ENCODE measurements around the gene TNFRSF1A.

The TNFRSF1A gene

GRCh38 chr12:6364044-6364374 is 22.1 kb upstream of the TNFRSF1A start:
- Histone ChIP-seq H3K4me3 (peak overlapping the region in 9 of 10 experiments; percentile 55 to 73 (median 63); a peak in 14 of 20 replicates), H3K4me2 (peak overlapping the region; percentile 79 to 99 (median 92)), H4K20me1 (no peaks in the 10 kb centered on the region), H3K36me3 (no peaks in the 10 kb centered on the region), H3K27me3 (peaks cover 0 to 9% (median 7%) of the 10 kb centered on the region in 11 experiments; a peak in 9 of 22 replicates), H3K27ac (peak overlapping the region in 9 of 11 experiments; percentile 41 to 77 (median 62); a peak in 13 of 22 replicates), H3K4me1 (peaks cover 48 to 77% (median 64%) of the 10 kb centered on the region in 10 experiments), H3K9me3 (replicated peaks in 1 of 11) (no peaks in the 10 kb centered on the region), H3K9ac (peak overlapping the region in 10 of 11 experiments; percentile 58 to 89 (median 74); a peak in 16 of 22 replicates)
- TF ChIP-seq Cebpa-rat (IDR thresholded peaks at IDR 0.05): no peak

GRCh38 chr12:6363330-6364043 is 21.6 kb upstream of the TNFRSF1A start:
- no peak for TF ChIP-seq Cebpa-rat (IDR thresholded peaks at IDR 0.05)
- H3K9ac ChIP-seq: peak overlapping the region; percentile 54 to 89 (median 74)
- H3K36me3 ChIP-seq: no peaks in the 10 kb centered on the region
- H3K4me3 ChIP-seq: peak overlapping the region; percentile 52 to 73 (median 62)
- peak overlapping the region in 10 of 11 experiments; percentile 27 to 77 (median 60); a peak in 19 of 22 replicates for H3K27ac ChIP-seq
- no peaks in the 10 kb centered on the region for H3K9me3 ChIP-seq (replicated peaks in 1 of 11)
- H3K4me1 ChIP-seq: peaks cover 43 to 77% (median 63%) of the 10 kb centered on the region in 10 experiments
- H3K27me3 ChIP-seq: peaks cover 0 to 9% (median 7%) of the 10 kb centered on the region in 11 experiments; a peak in 9 of 22 replicates
- no peaks in the 10 kb centered on the region for H4K20me1 ChIP-seq
- peak overlapping the region; percentile 79 to 99 (median 92) for H3K4me2 ChIP-seq

GRCh38 chr12:6363010-6363329 is 21.1 kb upstream of the TNFRSF1A start:
- no peaks in the 10 kb centered on the region for H3K36me3 ChIP-seq
- TF ChIP-seq Cebpa-rat (IDR thresholded peaks at IDR 0.05): no peak
- peak overlapping the region; percentile 52 to 73 (median 62); a peak in 18 of 20 replicates for H3K4me3 ChIP-seq
- H3K9ac ChIP-seq: peak overlapping the region in 10 of 11 experiments; percentile 58 to 89 (median 74); a peak in 13 of 22 replicates
- peaks cover 37 to 77% (median 59%) of the 10 kb centered on the region in 10 experiments for H3K4me1 ChIP-seq
- H3K9me3 ChIP-seq (replicated peaks in 1 of 11): no peaks in the 10 kb centered on the region
- no peaks in the 10 kb centered on the region for H4K20me1 ChIP-seq
- H3K27ac ChIP-seq: peak overlapping the region in 4 of 11 experiments; percentile 62 to 76 (median 74); a peak in 4 of 22 replicates
- peaks cover 0 to 9% (median 7%) of the 10 kb centered on the region in 11 experiments; a peak in 9 of 22 replicates for H3K27me3 ChIP-seq
- H3K4me2 ChIP-seq: peak overlapping the region; percentile 79 to 99 (median 92); a peak in 21 of 22 replicates

- peak overlapping the region in 6 of 11 experiments; percentile 46 to 99 (median 96); a peak in 11 of 22 replicates for H3K4me2 ChIP-seq
- H3K27me3 ChIP-seq: peaks cover 0 to 9% (median 7%) of the 10 kb centered on the region in 11 experiments; a peak in 9 of 22 replicates
- peaks cover 32 to 76% (median 58%) of the 10 kb centered on the region in 10 experiments; a peak in 19 of 20 replicates for H3K4me1 ChIP-seq
- H4K20me1 ChIP-seq: no peaks in the 10 kb centered on the region
- no peak overlapping the region for H3K9ac ChIP-seq
- TF ChIP-seq Cebpa-rat (IDR thresholded peaks at IDR 0.05): no peak
- H3K36me3 ChIP-seq: no peaks in the 10 kb centered on the region
- no peaks in the 10 kb centered on the region for H3K9me3 ChIP-seq (replicated peaks in 1 of 11)
- no peak overlapping the region for H3K4me3 ChIP-seq
- peak overlapping the region in 3 of 11 experiments; percentile 24 to 34 (median 27); a peak in 3 of 22 replicates for H3K27ac ChIP-seq
Measured at GRCh38 chr12:6362403-6362802, 20.5 kb upstream of the TNFRSF1A start.

GRCh38 chr12:6361834-6362233 is 20.0 kb upstream of the TNFRSF1A start:
- no peak for TF ChIP-seq Cebpa-rat (IDR thresholded peaks at IDR 0.05)
- no peak overlapping the region for H3K9ac ChIP-seq
- H3K27me3 ChIP-seq: peaks cover 0 to 9% (median 7%) of the 10 kb centered on the region in 11 experiments; a peak in 9 of 22 replicates
- H3K4me1 ChIP-seq: peaks cover 30 to 76% (median 58%) of the 10 kb centered on the region in 10 experiments; a peak in 19 of 20 replicates
- peaks cover 0 to 4% (median 0%) of the 10 kb centered on the region in 11 experiments; a peak in 1 of 22 replicates for H3K36me3 ChIP-seq
- no peaks in the 10 kb centered on the region for H4K20me1 ChIP-seq
- H3K4me3 ChIP-seq: no peak overlapping the region
- no peaks in the 10 kb centered on the region for H3K9me3 ChIP-seq (replicated peaks in 1 of 11)
- peak overlapping the region in 3 of 11 experiments; percentile 24 to 34 (median 27); a peak in 3 of 22 replicates for H3K27ac ChIP-seq
- H3K4me2 ChIP-seq: peak overlapping the region in 10 of 11 experiments; percentile 4 to 99 (median 68); a peak in 15 of 22 replicates

- no peak for TF ChIP-seq Cebpa-rat (IDR thresholded peaks at IDR 0.05)
- Histone ChIP-seq H3K27ac (peak overlapping the region in 1 of 11 experiments; percentile 28; a peak in 1 of 22 replicates), H3K9ac (no peak overlapping the region), H3K4me3 (no peak overlapping the region), H3K9me3 (replicated peaks in 1 of 11) (no peaks in the 10 kb centered on the region), H3K36me3 (peaks cover 0 to 7% (median 0%) of the 10 kb centered on the region in 11 experiments; a peak in 1 of 22 replicates), H3K4me2 (peak overlapping the region in 10 of 11 experiments; percentile 4 to 99 (median 68); a peak in 16 of 22 replicates), H3K4me1 (peaks cover 40 to 83% (median 68%) of the 10 kb centered on the region in 10 experiments), H4K20me1 (no peaks in the 10 kb centered on the region), H3K27me3 (peaks cover 0 to 9% (median 7%) of the 10 kb centered on the region in 11 experiments; a peak in 9 of 22 replicates)
Measured at GRCh38 chr12:6360578-6361490, 19.0 kb upstream of the TNFRSF1A start.

- Histone ChIP-seq H3K4me1 (peaks cover 47 to 90% (median 75%) of the 10 kb centered on the region in 10 experiments), H3K27ac (no peak overlapping the region)
Measured at GRCh38 chr12:6360080-6360571, 18.2 kb upstream of the TNFRSF1A start.

GRCh38 chr12:6358881-6359280 is 17.0 kb upstream of the TNFRSF1A start:
- no peak overlapping the region for H3K9ac ChIP-seq
- peaks cover 58 to 99% (median 86%) of the 10 kb centered on the region in 10 experiments for H3K4me1 ChIP-seq
- no peaks in the 10 kb centered on the region for H3K9me3 ChIP-seq (replicated peaks in 1 of 11)
- H3K27ac ChIP-seq: no peak overlapping the region
- no peaks in the 10 kb centered on the region for H4K20me1 ChIP-seq
- TF ChIP-seq Cebpa-rat (IDR thresholded peaks at IDR 0.05): no peak
- peaks cover 0 to 7% (median 0%) of the 10 kb centered on the region in 11 experiments; a peak in 2 of 22 replicates for H3K36me3 ChIP-seq
- H3K27me3 ChIP-seq: peaks cover 0 to 7% (median 6%) of the 10 kb centered on the region in 11 experiments; a peak in 9 of 22 replicates
- peak overlapping the region in 5 of 11 experiments; percentile 36 to 98 (median 66); a peak in 9 of 22 replicates for H3K4me2 ChIP-seq
- no peak overlapping the region for H3K4me3 ChIP-seq

More at GRCh38 chr12:6360080-6360571, 18.2 kb upstream of the TNFRSF1A start:
- Histone ChIP-seq H3K4me2 (peak overlapping the region in 8 of 11 experiments; percentile 7 to 99 (median 26); a peak in 10 of 22 replicates), H4K20me1 (no peaks in the 10 kb centered on the region), H3K4me3 (no peak overlapping the region), H3K36me3 (peaks cover 0 to 7% (median 0%) of the 10 kb centered on the region in 11 experiments; a peak in 1 of 22 replicates), H3K9ac (no peak overlapping the region), H3K27me3 (peaks cover 0 to 9% (median 7%) of the 10 kb centered on the region in 11 experiments; a peak in 9 of 22 replicates), H3K9me3 (replicated peaks in 1 of 11) (no peaks in the 10 kb centered on the region)
- TF ChIP-seq Cebpa-rat (IDR thresholded peaks at IDR 0.05): no peak

Data from BLaER1 treated with 17β-estradiol and CSF1 and Interleukin-3, amounts not matched to agents 10 nM and 100 nM (cell line).